Endothelial cell of umbilical vein (primary cell): ENCODE measurements around the gene MPPE1. TPM values are rescaled to one million over a fixed set of nuclear protein-coding genes. Genes with fewer than 3 reads are reported as not detected.

Experiments
- BruUV-seq: library from RNA; stranded (reverse); fragments of 400-500 nt; replicated peaks from 2 replicates; lab custom pipeline; 2021; lab: Mats Ljungman, UMichigan
- CTCF ChIA-PET: fragments of 300-600, 350-600 bp; sonication (Branson Sonifier 250); formaldehyde crosslinking; loops from one replicate; lab custom pipeline; 2021; ENCODE audit warnings: antibody characterized with exemption, inconsistent platforms; lab: Charles Lee
- POLR2A ChIA-PET: fragments of 300-600, 350-600 bp; sonication (Branson Sonifier 250); formaldehyde crosslinking; loops from one replicate; lab custom pipeline; 2021; ENCODE audit warnings: antibody characterized with exemption, inconsistent platforms; lab: Charles Lee
- DNase-seq: peaks from one replicate; pipeline ENCODE4 v3.0.0-alpha.2; 2011; ENCODE audit warnings: low read depth, low spot score
- FAIRE-seq: peaks from 2 replicates; lab custom pipeline; 2011; peaks lifted over from hg19 to GRCh38; lab: Jason Lieb, UNC
- H2AFZ ChIP-seq: 2 replicates; pipeline ENCODE4 v1.6.0; 2012; ENCODE audit warnings: low read depth, low read length, control low read depth, inconsistent platforms
- H3K27ac ChIP-seq: 2 replicates; pipeline ENCODE4 v1.5.1; 2011; ENCODE audit warnings: low read depth, mild to moderate bottlenecking, control low read depth, low read length, moderate library complexity; ENCODE audit not compliant: insufficient read depth
- H3K27me3 ChIP-seq, 2 experiments: 2 replicates each; pipeline versions ENCODE4 v1.6.0 to v1.6.1; 2011; ENCODE audit warnings: low read length in 2 of 2, mixed read lengths in 1 of 2; ENCODE audit not compliant: control insufficient read depth in 2 of 2, insufficient read depth in 2 of 2
- H3K36me3 ChIP-seq, 2 experiments: 2 replicates in 1 of 2; 3 replicates in 1 of 2; pipeline ENCODE4 v1.5.1; 2011; ENCODE audit warnings: low read length in 2 of 2, mild to moderate bottlenecking in 1 of 2, moderate library complexity in 1 of 2; ENCODE audit not compliant: control insufficient read depth in 2 of 2, insufficient read depth in 2 of 2; ENCODE audit errors: extremely low read depth in 1 of 2
- H3K4me1 ChIP-seq: 3 replicates; pipeline ENCODE4 v1.5.1; 2011; ENCODE audit warnings: mild to moderate bottlenecking, low read length; ENCODE audit not compliant: control insufficient read depth, insufficient read depth; ENCODE audit errors: extremely low read depth
- H3K4me2 ChIP-seq: 2 replicates; pipeline ENCODE4 v1.6.1; 2011; ENCODE audit warnings: low read length, control low read depth, mixed read lengths; ENCODE audit not compliant: insufficient read depth
- H3K4me3 ChIP-seq, 3 experiments: fragments of 200-600 bp in 1 of 3; sonication (generic), shearing (Covaris generic) in 1 of 3; replicated peaks in 1 of 3; 2 replicates each; pipeline ENCODE4 v1.5.1; 2011 to 2016; ENCODE audit warnings: control low read depth in 3 of 3, low read length in 3 of 3, mild to moderate bottlenecking in 2 of 3, inconsistent platforms in 1 of 3, low read depth in 1 of 3, moderate library complexity in 1 of 3; ENCODE audit not compliant: insufficient read depth in 1 of 3
- H3K79me2 ChIP-seq: 2 replicates; pipeline ENCODE4 v1.6.0; 2012; ENCODE audit warnings: low read length, inconsistent platforms; ENCODE audit not compliant: control insufficient read depth, insufficient read depth
- H3K9ac ChIP-seq: replicated peaks from 2 replicates; pipeline ENCODE3; 2011; ENCODE audit warnings: low read length, control low read depth; ENCODE audit not compliant: insufficient read depth; ENCODE audit errors: extremely low read depth
- H3K9me1 ChIP-seq: replicated peaks from 3 replicates; pipeline ENCODE4 v1.6.0; 2011; ENCODE audit warnings: mild to moderate bottlenecking, low read length; ENCODE audit not compliant: control insufficient read depth, insufficient read depth; ENCODE audit errors: extremely low read depth
- H3K9me3 ChIP-seq: replicated peaks from 2 replicates; pipeline ENCODE4 v1.5.1; 2012; ENCODE audit warnings: low read length, inconsistent platforms; ENCODE audit not compliant: control insufficient read depth, insufficient read depth
- H4K20me1 ChIP-seq: replicated peaks from 2 replicates; pipeline ENCODE3; 2011; ENCODE audit warnings: mild to moderate bottlenecking, low read length; ENCODE audit not compliant: control insufficient read depth, insufficient read depth; ENCODE audit errors: extremely low read depth
- CTCF ChIP-seq, 2 donors: IDR thresholded peaks; 1 replicate in 1 of 2; 2 replicates in 1 of 2; pipeline ENCODE4 v1.5.1; 2011; ENCODE audit warnings: low read length in 2 of 2, mild to moderate bottlenecking in 2 of 2, moderate library complexity in 2 of 2, control low read depth in 1 of 2, inconsistent platforms in 1 of 2, low read depth in 1 of 2; ENCODE audit not compliant: insufficient read depth in 1 of 2; ENCODE audit errors: extremely low read depth in 1 of 2
- EZH2 ChIP-seq: IDR thresholded peaks from 2 replicates; pipeline ENCODE4 v1.6.1; 2012; ENCODE audit warnings: borderline replicate concordance, low read depth, mild to moderate bottlenecking, moderate library complexity, low read length, inconsistent platforms; ENCODE audit not compliant: severe bottlenecking
- FOS ChIP-seq: IDR thresholded peaks from 2 replicates; pipeline ENCODE4 v1.6.1; 2011; ENCODE audit warnings: mild to moderate bottlenecking, low read length, moderate library complexity, borderline replicate concordance; ENCODE audit not compliant: insufficient read depth
- GATA2 ChIP-seq: IDR thresholded peaks from 2 replicates; pipeline ENCODE4 v1.7.0; 2011; ENCODE audit warnings: low read depth, mild to moderate bottlenecking, moderate library complexity, mixed read lengths, low read length; ENCODE audit not compliant: insufficient read length, insufficient read depth
- JUN ChIP-seq: IDR thresholded peaks from 2 replicates; pipeline ENCODE4 v1.6.1; 2011; ENCODE audit warnings: borderline replicate concordance, low read depth; ENCODE audit not compliant: insufficient read length, insufficient read depth
- MAX ChIP-seq: IDR thresholded peaks from 2 replicates; pipeline ENCODE4 v1.6.1; 2011; ENCODE audit not compliant: insufficient read depth, insufficient read length
- MYC ChIP-seq: IDR thresholded peaks from one replicate; pipeline ENCODE4 v1.6.1; 2011; ENCODE audit warnings: mild to moderate bottlenecking, low read depth, low read length
- POLR2A ChIP-seq: IDR thresholded peaks from 2 replicates; pipeline ENCODE4 v1.6.1; 2012; ENCODE audit warnings: low read depth, mild to moderate bottlenecking, control low read depth, low read length
- POLR2AphosphoS5 ChIP-seq: IDR thresholded peaks from 2 replicates; pipeline ENCODE4 v1.6.1; 2012; ENCODE audit warnings: low read depth, mild to moderate bottlenecking, control low read depth, low read length, moderate library complexity; ENCODE audit not compliant: insufficient read depth
- dilution Hi-C: fragments of 300-500 bp; cut with MboI; formaldehyde crosslinking; loops from one replicate; pipeline ENCODE4 v1.15.0; 2019; ENCODE audit warnings: low sequenced_read_pairs; ENCODE audit not compliant: extremely low pct_ligation_motif_present
- intact Hi-C: fragments of 100-400 bp; cut with micrococcal nuclease; formaldehyde crosslinking; loops from one replicate; pipeline ENCODE4 v1.10.0; 2022
- polyA plus RNA-seq, 4 experiments: library from polyadenylated mRNA; depleted of rRNA in 3 of 4; stranded (reverse) in 3 of 4; unstranded in 1 of 4; fragments of >200 nt; gene quantifications; 2 replicates each; pipeline versions ENCODE4 v1.2.1 to v1.2.3, GENCODE V29; 2011 to 2012; ENCODE audit warnings: missing spikeins in 1 of 4
- total RNA-seq: library from RNA; stranded (reverse); gene quantifications from 2 replicates; pipeline ENCODE4 v1.2.3, GENCODE V29; 2021

The MPPE1 gene
- total and polyA plus RNA-seq, 2 donors (not counting 3 experiments of a cell fraction or from before 2014, with no cell fraction given), result 13.4 to 30.6 TPM

GRCh38 chr18:11840493-11840892 lies 67.6 kb downstream of the MPPE1 start:
- dilution Hi-C loops (no loop called here), intact Hi-C loops (no loop called here)
- FAIRE-seq (no peak), DNase-seq (no peak)
- no peaks in the 10 kb centered on the region for H4K20me1 ChIP-seq
- no peaks in the 10 kb centered on the region for H3K27me3 ChIP-seq
- no peaks in the 10 kb centered on the region for H3K9me1 ChIP-seq
- no peak overlapping the region for H3K9ac ChIP-seq
- no TSS peak for BruUV-seq
- TF ChIP-seq FOS (no peak), JUN (no peak), MAX (peak; percentile 22)
- no peak overlapping the region for H3K27ac ChIP-seq
- no peak overlapping the region for H2AFZ ChIP-seq
- no peak overlapping the region for H3K4me3 ChIP-seq
- no peaks in the 10 kb centered on the region for H3K36me3 ChIP-seq
- H3K4me1 ChIP-seq, result no peaks in the 10 kb centered on the region
- POLR2A ChIA-PET, result no interaction called here
- no peak overlapping the region for H3K4me2 ChIP-seq
- no peaks in the 10 kb centered on the region for H3K9me3 ChIP-seq
- H3K79me2 ChIP-seq, result no peaks in the 10 kb centered on the region
- CTCF ChIA-PET, result interaction anchor here (0.5 to 1.3 kb wide), 5 partner anchors 15 to 112 kb away, joined by 3 to 5 read pairs (median 3); no protein-coding TSS in a partner anchor

GRCh38 chr18:11839556-11839955 lies 68.6 kb downstream of the MPPE1 start:
- no peak for DNase-seq
- no peaks in the 10 kb centered on the region for H3K9me3 ChIP-seq
- H3K79me2 ChIP-seq, result no peaks in the 10 kb centered on the region
- dilution Hi-C loops (no loop called here), intact Hi-C loops (no loop called here)
- H4K20me1 ChIP-seq, result no peaks in the 10 kb centered on the region
- no peaks in the 10 kb centered on the region for H3K9me1 ChIP-seq
- TF ChIP-seq MYC (no peak), MAX (no peak), EZH2 (no peak), FOS (no peak), POLR2AphosphoS5 (no peak), JUN (no peak), POLR2A (no peak), GATA2 (no peak), CTCF (IDR thresholded peaks at IDR 0.05; ENCODE audit: extremely low read depth in 1 of 2, insufficient read depth in 1 of 2, low read depth in 1 of 2, low read length in 2 of 2) (no peak)
- no peak for FAIRE-seq
- ChIA-PET POLR2A (no interaction called here), CTCF (interaction anchor here (0.8 to 1.4 kb wide), 5 partner anchors 11 to 156 kb away, joined by 3 to 5 read pairs (median 3); no protein-coding TSS in a partner anchor)
- no peak overlapping the region for H3K27ac ChIP-seq
- BruUV-seq, result no TSS peak
- no peak overlapping the region for H3K4me3 ChIP-seq
- H3K4me1 ChIP-seq, result no peaks in the 10 kb centered on the region
- H2AFZ ChIP-seq, result no peak overlapping the region
- no peak overlapping the region for H3K4me2 ChIP-seq
- H3K36me3 ChIP-seq, result no peaks in the 10 kb centered on the region
- no peak overlapping the region for H3K9ac ChIP-seq
- no peaks in the 10 kb centered on the region for H3K27me3 ChIP-seq
